Measurements from ENCODE around the gene PIP5K1C.

PIP5K1C gene

GRCh38 chr19:3695124-3695733 lies 5.0 kb downstream of the PIP5K1C start:
- no peak for FAIRE-seq
- DNase-seq (ENCODE audit: insufficient read length, low spot score), result no peak

- no peak for DNase-seq (ENCODE audit: insufficient read length, low spot score)
- no peak for FAIRE-seq
These were observed 5.7 kb downstream of the PIP5K1C start for GRCh38 chr19:3694361-3695123.

DNA sequence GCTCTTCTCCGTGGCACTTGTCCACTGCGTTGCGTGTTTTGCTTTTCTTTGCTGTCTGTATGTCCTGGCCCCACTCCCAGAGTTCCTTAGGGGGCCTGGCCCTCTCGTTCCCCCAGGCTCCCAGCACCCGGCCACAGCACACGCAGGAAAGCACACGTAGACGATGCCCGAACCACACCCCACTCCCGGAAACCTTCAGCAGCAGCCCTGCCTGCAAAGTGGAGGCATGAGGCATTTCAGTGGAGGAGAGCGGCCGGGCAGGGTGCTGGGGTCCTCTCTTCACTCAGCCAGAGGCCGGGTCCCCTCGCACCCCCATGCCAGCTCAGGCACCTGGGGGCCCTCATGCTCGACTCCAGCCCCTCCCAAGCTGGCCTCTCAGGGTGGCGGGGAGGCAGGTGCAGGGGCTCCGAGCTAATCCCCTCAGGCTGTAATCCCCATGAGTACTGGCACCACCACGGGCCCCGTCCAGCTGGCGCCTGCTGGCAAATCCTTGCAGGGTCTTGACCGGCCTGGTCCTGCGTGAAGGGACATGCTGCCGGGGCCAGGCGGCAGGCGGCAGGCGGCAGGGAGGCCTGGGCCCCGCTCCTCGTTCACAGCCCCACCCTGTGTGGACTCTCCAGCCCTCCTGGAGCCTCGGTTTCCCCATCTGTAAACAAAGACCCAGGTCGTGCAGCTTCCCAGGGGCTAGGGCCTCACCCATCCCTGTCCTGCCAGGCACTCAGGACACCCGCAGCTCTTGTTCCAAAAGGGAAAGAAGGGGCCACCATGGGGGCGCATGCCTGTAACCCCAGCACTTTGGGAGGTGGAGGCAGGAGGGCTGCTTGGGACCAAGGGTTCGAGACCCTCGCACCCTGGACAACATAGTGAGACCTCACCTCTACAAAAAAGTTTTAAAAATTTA lies 7.0 kb downstream of the PIP5K1C start:
- no peak for DNase-seq (ENCODE audit: insufficient read length, low spot score)
- FAIRE-seq, result no peak

DNA sequence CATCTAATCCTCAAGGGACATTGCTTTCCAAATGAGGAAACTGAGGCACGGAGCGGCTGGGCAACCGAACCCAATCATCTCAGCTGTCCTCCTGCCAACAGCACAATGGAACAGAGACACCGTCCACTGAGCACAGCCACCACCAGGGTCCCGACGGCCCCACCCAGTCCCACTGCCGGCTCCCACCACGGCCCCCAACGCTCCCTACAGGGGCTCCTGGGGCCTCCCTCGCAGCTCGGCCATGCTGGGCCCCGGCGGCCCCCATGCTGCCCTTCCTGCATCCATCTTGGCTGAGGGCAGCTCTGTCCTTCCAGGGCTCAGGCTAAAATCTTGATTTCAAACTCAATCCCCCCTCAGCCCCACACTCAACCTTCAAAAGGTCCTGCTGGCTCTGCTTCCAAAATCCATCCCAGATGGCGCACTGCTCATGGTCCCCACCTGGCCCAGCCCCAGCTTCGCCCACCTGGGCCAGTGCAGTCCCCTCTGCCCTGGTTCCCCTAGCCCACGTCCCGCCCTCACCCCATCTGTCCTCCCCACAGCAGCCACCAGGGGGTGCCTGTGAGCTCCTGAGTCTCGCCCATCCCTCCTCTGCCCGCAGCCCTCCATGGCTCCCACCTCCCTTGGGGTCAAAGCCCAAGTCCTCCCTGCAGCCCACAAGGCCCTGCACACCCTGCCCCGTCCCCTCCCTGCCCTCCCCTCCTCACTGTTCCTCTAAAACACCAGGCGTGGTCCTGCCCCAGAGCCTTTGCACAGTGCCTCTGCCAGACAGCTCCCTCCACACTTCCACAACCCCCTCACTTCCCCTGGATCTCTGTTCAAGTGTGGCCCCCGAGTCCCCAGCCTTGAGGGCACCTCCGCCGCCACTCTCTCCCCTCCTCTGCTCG lies 7.9 kb downstream of the PIP5K1C start:
- no peak for DNase-seq (ENCODE audit: insufficient read length, low spot score)
- no peak for FAIRE-seq

DNA sequence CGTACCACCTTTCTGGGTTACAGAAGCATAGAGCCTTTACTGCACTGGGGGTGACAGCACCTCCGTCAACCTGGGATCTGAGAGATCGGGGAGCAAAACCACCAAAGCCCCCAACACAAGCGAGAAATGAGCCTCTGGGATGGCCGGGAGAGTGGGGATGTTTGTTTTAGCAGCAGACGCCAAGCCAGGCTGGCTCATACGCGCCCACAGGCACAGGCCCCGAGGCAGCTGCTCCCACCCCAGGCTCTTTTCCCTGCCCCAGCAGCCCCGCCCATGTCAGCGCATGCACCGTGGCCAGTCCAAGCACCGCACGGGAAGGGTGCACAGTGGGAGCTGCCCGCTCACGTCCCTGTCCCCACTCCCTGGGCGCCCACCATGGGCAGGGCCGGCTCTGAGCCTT lies 8.5 kb downstream of the PIP5K1C start:
- FAIRE-seq (no peak), DNase-seq (ENCODE audit: insufficient read length, low spot score) (no peak)

GRCh38 chr19:3691372-3691716 lies 8.9 kb downstream of the PIP5K1C start:
- DNase-seq (ENCODE audit: insufficient read length, low spot score) (no peak), FAIRE-seq (no peak)

DNA sequence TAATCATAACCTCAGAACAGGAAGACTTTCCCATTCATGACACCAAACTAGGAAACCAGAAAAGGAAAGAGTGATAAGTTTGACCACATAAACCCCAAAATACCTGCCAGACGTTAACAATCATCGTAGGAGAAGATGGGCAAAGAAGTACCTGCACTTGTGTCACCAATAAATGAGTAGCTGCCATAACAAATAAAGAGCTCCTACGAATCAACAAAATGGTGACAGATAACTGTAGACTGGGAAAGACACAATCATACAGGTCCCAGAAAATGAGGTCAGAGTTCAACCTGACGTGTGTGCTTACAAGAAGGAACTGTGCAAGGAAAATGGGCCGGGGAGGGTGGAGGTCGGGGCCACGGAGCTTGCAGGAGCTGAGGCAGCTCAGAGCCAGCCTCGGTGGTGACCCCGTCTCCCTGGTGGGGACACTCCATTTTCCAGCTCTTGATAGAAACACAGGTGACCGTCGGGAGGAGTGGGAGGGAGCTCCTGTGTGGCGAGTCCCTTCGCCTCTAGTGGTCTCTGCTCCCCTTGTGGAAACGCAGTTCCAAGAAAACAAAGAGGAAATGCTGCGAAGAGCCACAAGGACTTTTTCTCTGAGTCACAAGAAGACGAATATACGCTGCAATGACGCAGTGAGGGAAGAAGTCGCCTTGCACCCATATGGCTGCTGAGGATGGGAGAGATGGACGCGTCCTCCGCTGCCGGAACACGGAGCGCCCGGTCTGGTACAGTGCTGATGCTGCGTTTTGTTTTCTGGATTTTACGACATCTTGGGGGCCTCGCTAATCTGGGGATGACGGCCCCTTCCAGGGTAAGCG lies 9.5 kb downstream of the PIP5K1C start:
- no peak for FAIRE-seq

DNA sequence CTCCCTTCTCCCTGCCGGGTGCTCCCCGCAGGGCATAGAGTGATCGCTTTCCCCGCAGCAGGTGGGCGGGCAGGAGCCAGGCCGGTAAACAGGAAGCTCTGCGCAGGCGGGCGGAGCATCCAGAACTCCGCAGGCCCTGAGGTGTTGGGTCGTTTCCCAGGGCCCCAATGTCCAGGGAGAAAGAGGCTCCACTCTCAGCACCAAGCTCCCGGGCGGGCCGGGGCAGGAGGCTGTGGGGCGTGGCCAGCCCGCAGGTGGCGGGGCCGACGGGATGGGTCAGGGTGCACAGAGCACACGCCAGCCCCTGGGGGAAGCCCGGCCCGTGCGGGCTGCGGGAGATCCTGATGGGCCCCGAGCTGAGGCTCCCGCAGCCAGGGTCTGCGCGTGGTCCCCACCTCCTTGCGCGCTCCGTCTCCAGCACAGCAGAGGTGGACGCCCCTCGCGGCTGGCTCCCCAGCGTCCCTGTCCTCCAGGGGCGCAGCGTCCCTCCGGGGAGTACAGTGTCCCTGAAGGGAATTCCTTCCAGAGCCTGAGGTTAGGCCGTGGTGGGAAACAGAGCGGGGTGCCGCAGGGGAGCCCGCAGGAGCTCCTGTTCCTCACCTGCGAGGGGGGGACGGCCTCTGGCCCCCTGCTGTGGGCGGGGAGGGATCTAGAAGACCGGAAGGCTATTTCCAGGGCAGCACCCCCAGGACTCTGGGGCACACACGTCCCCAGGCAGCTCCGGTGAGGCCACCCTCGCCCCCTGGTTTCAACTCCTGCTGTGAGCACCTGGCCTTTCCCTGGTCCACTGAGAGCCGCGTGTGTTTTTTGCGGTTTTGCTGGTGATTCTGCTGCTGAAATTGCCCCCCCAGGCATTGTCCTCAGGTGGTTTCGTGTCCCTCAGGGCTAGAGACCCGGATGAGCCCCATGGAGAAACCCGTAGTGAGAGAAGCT lies 12.2 kb downstream of the PIP5K1C start:
- DNase-seq (ENCODE audit: insufficient read length, low spot score) (no peak), FAIRE-seq (no peak)

More for the DNA sequence above, 9.5 kb downstream of the PIP5K1C start:
- DNase-seq (ENCODE audit: insufficient read length, low spot score), result no peak

DNA sequence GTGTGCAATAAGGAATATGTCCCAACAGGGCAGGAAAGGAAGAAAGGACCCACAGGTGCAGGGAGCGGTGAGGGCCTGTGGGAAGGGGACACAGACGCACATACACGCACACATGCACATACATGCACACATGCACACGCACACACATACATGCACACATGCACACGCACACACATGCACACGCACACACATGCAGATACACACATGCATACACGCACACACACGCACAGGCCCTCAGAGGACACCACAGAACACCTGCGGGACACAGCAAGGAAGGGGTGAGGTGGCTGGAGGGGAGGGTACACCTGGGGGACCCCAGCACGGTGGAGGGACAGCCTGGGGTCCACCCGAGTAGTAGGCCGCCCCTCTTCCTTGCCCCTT lies 12.9 kb downstream of the PIP5K1C start:
- FAIRE-seq, result no peak

GRCh38 chr19:3684817-3685410 lies 15.4 kb downstream of the PIP5K1C start:
- DNase-seq (ENCODE audit: insufficient read length, low spot score) (no peak), FAIRE-seq (no peak)

More for the DNA sequence above, 12.9 kb downstream of the PIP5K1C start:
- no peak for DNase-seq (ENCODE audit: insufficient read length, low spot score)

DNA sequence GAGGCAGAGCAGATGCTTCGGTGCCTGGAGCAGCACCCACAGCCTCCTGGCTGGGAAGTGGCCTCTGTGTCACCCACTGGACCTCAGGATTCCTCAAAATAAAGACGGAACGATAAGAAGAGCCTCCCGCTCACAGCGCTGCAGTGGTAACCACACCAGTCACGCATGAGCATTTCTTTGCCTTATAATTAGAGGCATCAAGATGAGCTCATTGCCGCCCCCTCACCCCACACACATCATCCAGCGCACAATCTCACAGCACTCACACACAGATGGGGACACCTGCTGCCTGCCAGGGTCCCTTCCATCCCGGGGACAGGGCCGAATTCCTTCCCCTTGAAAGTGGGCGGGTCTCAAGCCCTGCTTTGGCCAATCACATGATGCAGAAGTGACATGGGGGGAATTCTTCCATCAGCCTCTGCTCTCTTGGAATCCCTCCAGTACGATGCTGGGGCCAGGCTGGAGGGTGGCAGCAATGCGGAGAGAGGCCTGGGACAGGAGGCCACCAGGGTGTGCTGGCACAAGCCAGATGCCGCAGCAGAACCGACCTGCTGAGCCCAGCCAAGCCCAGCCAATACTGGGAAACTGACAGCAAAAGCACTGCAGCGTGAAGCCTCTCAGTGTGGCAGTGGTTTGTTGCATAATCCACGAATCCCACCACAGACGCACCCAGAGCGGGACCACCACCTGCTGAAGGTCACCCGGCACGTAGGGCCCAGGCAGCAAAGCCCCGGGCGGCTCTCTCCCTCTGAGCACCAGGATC lies 16.0 kb downstream of the PIP5K1C start:
- FAIRE-seq (no peak), DNase-seq (ENCODE audit: insufficient read length, low spot score) (no peak)

- FAIRE-seq (no peak), DNase-seq (ENCODE audit: insufficient read length, low spot score) (no peak)
These were observed 16.7 kb downstream of the PIP5K1C start for GRCh38 chr19:3683405-3684053.

DNA sequence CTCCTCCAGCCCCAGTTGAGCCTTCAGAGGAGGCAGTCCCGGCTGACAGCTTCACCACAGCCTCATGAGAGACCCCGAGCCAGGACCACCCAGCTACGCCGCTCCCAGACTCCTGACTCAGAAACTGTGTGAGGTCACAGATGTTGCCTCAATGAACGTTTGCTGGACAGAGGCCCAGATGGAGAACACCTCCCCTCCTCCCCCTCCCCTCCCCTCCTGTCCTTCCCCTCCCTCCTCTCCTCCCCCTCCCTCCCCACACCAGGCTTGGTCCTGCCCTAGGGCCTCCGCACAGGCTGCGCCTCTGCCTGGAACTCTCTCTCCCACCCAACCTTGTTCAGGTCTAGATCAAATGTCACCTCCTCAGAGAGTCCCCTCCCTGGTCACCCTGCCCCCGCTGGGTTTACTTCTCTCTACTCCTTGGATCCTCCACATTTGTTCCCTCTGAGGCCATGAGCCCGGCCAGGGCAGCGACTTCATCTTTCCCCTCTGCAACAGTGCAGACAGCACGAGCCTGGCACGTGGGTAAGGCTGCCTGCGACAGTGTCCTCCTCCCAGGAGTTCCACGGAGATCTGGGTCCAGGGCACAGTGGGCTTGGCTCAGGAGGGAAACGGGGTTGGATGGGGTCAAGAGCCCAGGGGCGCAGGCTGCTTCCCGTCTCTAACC lies 17.4 kb downstream of the PIP5K1C start:
- DNase-seq (ENCODE audit: insufficient read length, low spot score), result no peak
- FAIRE-seq, result no peak

DNA sequence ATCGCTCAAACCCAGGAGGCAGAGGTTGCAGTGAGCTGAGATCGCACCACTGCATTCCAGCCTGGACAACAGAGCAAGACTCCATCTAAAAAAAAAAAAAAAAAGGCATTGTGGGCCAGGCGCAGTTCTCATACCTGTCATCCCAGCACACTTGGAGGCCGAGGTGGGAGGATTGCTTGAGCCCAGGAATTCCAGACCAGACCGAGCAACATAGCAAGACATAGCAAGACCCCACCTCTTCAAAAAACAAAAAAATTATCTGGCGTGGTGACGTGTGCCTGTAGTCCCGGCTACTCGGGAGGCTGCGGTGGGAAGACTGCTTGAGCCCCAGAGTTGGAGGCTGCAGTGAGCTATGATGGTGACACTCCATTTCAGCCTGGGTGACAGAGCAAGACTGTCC lies 18.0 kb downstream of the PIP5K1C start:
- DNase-seq (ENCODE audit: insufficient read length, low spot score), result no peak
- no peak for FAIRE-seq

DNA sequence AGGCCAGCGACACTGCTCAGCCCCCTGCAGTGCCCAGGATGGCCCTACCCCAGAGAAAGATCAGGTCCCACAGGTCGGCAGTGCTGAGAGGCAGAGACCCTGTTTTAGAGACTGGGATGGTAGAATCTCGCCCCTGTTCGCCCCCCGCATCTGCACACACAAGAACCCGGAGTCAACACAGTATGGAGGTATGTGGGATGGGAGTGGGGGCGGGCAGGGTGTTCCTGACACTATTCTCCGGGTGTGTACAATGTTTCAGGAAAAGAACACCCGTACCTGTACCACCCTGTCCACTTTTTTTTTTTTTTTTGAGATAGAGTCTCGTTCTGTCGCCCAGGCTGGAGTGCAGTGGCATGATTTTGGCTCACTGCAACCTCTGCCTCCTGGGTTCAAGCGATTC lies 19.3 kb downstream of the PIP5K1C start:
- no peak for FAIRE-seq
- no peak for DNase-seq (ENCODE audit: insufficient read length, low spot score)

GRCh38 chr19:3679581-3679980 lies 20.7 kb downstream of the PIP5K1C start:
- no peak for DNase-seq (ENCODE audit: insufficient read length, low spot score)
- FAIRE-seq, result no peak

GRCh38 chr19:3679138-3679537 lies 21.1 kb downstream of the PIP5K1C start:
- FAIRE-seq (no peak), DNase-seq (ENCODE audit: insufficient read length, low spot score) (no peak)
